ENCODE data around the gene NOTCH1.
A peak's percentile ranks its signal among the peaks of the same experiment; 100 is the strongest.

Gene NOTCH1

DNA sequence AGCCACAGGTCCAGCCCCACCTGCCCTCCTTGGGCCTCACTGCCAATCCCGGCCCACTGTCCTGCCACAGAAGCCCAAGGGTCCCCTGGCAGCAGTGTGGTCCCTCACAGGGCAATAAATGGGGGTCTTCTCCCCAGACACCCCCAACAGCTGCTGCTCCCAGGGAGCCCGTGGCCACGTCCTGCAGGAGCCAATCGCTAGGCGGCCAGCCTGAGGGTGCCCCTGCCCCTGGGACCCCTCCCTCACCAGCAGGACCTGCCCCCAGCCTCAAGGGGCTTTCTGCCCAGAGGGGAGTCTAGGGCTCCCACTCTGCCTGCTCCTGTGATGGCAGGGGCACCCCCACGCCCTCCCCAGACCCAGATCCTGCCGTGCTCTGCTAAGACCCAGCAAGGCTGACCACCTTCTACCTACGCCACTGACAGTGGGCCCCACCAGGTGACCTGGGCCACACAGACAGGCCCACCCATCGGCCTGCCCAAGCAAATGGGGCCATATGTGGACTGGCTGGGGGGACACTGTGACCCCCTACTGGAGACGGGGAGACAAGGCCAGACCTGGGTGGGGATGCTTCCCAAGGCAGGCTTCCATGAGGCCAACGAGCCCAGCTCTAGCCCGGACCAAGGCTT lies 17.0 kb downstream of the NOTCH1 start:
- ATAC-seq: no peak
- TF ChIP-seq ESRRG (CRISPR knock-in tag; IDR thresholded peaks at IDR 0.05) (no peak), RARB (CRISPR knock-in tag; IDR thresholded peaks at IDR 0.05) (no peak), PPARA (CRISPR knock-in tag; IDR thresholded peaks at IDR 0.05; ENCODE audit: borderline replicate concordance) (no peak), ISL1 (CRISPR knock-in tag; IDR thresholded peaks at IDR 0.05) (no peak), PATZ1 (CRISPR knock-in tag; IDR thresholded peaks at IDR 0.05; ENCODE audit: borderline replicate concordance) (no peak), ZFP3 (CRISPR knock-in tag; IDR thresholded peaks at IDR 0.05) (no peak), ZFP30 (CRISPR knock-in tag; IDR thresholded peaks at IDR 0.05) (no peak), ZC3H10 (CRISPR knock-in tag; IDR thresholded peaks at IDR 0.05) (no peak), CSDC2 (CRISPR knock-in tag; IDR thresholded peaks at IDR 0.05) (no peak), ARNTL (CRISPR knock-in tag; IDR thresholded peaks at IDR 0.05; ENCODE audit: borderline replicate concordance, low read depth) (no peak), OSR1 (CRISPR knock-in tag; IDR thresholded peaks at IDR 0.05) (no peak), ZNF565 (CRISPR knock-in tag; conservative IDR thresholded peaks at IDR 0.05; ENCODE audit: low read depth) (no peak), SNAI2 (CRISPR knock-in tag; IDR thresholded peaks at IDR 0.05) (no peak), POU6F1 (CRISPR knock-in tag; IDR thresholded peaks at IDR 0.05; ENCODE audit: borderline replicate concordance, low read depth) (no peak), TCF4 (CRISPR knock-in tag; IDR thresholded peaks at IDR 0.05; ENCODE audit: borderline replicate concordance) (no peak)
- TF ChIP-seq, protein P1, sequence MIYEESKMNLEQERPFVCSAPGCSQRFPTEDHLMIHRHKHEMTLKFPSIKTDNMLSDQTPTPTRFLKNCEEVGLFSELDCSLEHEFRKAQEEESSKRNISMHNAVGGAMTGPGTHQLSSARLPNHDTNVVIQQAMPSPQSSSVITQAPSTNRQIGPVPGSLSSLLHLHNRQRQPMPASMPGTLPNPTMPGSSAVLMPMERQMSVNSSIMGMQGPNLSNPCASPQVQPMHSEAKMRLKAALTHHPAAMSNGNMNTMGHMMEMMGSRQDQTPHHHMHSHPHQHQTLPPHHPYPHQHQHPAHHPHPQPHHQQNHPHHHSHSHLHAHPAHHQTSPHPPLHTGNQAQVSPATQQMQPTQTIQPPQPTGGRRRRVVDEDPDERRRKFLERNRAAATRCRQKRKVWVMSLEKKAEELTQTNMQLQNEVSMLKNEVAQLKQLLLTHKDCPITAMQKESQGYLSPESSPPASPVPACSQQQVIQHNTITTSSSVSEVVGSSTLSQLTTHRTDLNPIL (CRISPR knock-in tag; IDR thresholded peaks at IDR 0.05; ENCODE audit: low read depth): no peak

DNA sequence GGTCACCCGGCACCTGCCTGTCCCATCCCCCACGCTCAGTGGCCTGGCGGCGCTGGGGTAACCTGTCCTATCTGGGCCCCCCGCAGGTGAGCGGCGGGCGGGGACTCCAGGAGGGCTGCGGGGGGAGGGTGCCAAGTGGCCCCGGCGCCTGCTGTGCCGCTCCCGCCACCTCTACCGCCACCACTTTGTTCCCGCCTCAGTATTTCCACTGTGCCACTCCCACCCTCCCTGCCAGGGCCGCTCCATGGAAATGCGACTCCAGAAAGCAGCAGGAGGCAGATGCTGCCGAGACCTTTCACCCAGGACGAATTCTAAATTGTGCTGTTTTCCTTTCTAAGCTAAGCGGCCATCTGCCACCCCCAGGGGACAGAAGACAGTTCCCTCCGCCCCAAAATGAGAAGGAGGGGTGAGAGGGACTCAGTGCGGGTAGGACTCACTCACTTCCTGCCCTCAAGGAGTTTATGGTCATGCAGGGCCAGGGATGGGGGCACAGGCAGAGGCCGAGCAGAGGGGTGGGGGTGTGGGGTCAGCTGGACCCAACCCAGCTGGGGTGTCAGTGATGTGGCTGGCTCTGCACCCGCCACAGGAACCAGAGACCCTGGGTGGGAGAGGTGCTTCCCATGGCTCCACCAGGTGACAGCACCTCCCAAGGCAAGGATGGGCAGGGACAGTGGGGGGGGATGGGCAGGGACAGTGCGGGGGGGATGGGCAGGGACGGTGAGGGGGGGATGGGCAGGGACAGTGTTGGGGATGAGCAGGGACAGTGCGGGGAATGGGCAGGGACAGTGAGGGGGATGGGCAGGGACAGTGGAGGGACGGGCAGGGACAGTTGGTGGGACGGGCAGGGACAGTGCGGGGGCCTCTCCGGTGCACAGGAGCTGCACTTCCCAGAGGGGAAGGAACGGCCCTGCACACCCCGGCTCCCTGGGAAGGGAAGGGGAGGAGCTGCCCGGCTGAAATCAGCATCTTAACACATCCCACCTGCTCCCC lies 17.8 kb downstream of the NOTCH1 start:
- TF ChIP-seq ISL1 (CRISPR knock-in tag; IDR thresholded peaks at IDR 0.05) (no peak), SNAI2 (CRISPR knock-in tag; IDR thresholded peaks at IDR 0.05) (no peak), OSR1 (CRISPR knock-in tag; IDR thresholded peaks at IDR 0.05) (no peak), BACH2 (CRISPR knock-in tag; IDR thresholded peaks at IDR 0.05; ENCODE audit: borderline replicate concordance) (no peak), CSDC2 (CRISPR knock-in tag; IDR thresholded peaks at IDR 0.05) (no peak), ESRRG (CRISPR knock-in tag; IDR thresholded peaks at IDR 0.05) (no peak), PPARA (CRISPR knock-in tag; IDR thresholded peaks at IDR 0.05; ENCODE audit: borderline replicate concordance) (no peak), ZFP3 (CRISPR knock-in tag; IDR thresholded peaks at IDR 0.05) (no peak), ZNF565 (CRISPR knock-in tag; conservative IDR thresholded peaks at IDR 0.05; ENCODE audit: low read depth) (no peak), TOX (CRISPR knock-in tag; IDR thresholded peaks at IDR 0.05; ENCODE audit: borderline replicate concordance) (no peak), ZNF70 (CRISPR knock-in tag; IDR thresholded peaks at IDR 0.05) (no peak), POU6F1 (CRISPR knock-in tag; IDR thresholded peaks at IDR 0.05; ENCODE audit: borderline replicate concordance, low read depth) (no peak), ZNF8 (CRISPR knock-in tag; IDR thresholded peaks at IDR 0.05) (no peak), ARNTL (CRISPR knock-in tag; IDR thresholded peaks at IDR 0.05; ENCODE audit: borderline replicate concordance, low read depth) (no peak), TCF4 (CRISPR knock-in tag; IDR thresholded peaks at IDR 0.05; ENCODE audit: borderline replicate concordance) (no peak), PATZ1 (CRISPR knock-in tag; IDR thresholded peaks at IDR 0.05; ENCODE audit: borderline replicate concordance) (no peak)
- TF ChIP-seq, protein P1 (CRISPR knock-in tag; IDR thresholded peaks at IDR 0.05; ENCODE audit: low read depth): no peak
- ATAC-seq: peak; percentile 63

All from SK-N-SH treated with all-trans-retinoic acid at 6 μM for 48 hours (cell line).